ENCODE results near the gene MAPKAPK5. TPM values are rescaled to one million over a fixed set of nuclear protein-coding genes. Genes with fewer than 3 reads are reported as not detected.
"Not testable (repeated sequence)": the region's sequence is repeated elsewhere in the genome, so short reads cannot be mapped to it uniquely, and the experiment has no call there.

The MAPKAPK5 gene
- total and polyA plus RNA-seq, 5 experiments from 2014 or later = 25.8 to 80.6 (median 54.2) TPM

GRCh38 chr12:111904446-111904975 is 62.5 kb downstream of the MAPKAPK5 start:
- no peak overlapping the region for H3K27ac Mint-ChIP-seq
- H3K9me3 Mint-ChIP-seq = peaks cover 3 to 26% (median 10%) of the 10 kb centered on the region in 9 donors
- H3K4me1 Mint-ChIP-seq = peaks cover 0 to 5% (median under 1%) of the 10 kb centered on the region in 4 donors
- H3K4me3 Mint-ChIP-seq = no peak overlapping the region
- DNase-seq (no peak), ATAC-seq (no peak)
- no peaks in the 10 kb centered on the region for H3K27me3 Mint-ChIP-seq
- POLR2A ChIA-PET = interaction anchor here (0.5 to 0.7 kb wide), 2 partner anchors 9 to 110 kb away, joined by 3 to 5 read pairs; no protein-coding TSS in a partner anchor
- H3K36me3 Mint-ChIP-seq = peaks cover 16 to 21% (median 20%) of the 10 kb centered on the region in 3 donors

- peaks cover 4 to 31% (median 10%) of the 10 kb centered on the region in 9 donors for H3K9me3 Mint-ChIP-seq
- H3K27me3 Mint-ChIP-seq = no peaks in the 10 kb centered on the region
- no peak overlapping the region for H3K4me3 Mint-ChIP-seq
- POLR2A ChIA-PET = no interaction called here
- H3K27ac Mint-ChIP-seq = no peak overlapping the region
- no peak for ATAC-seq
- no peak for DNase-seq
- peaks cover 0 to 5% (median under 1%) of the 10 kb centered on the region in 4 donors for H3K4me1 Mint-ChIP-seq
- peaks cover 18 to 21% (median 21%) of the 10 kb centered on the region in 3 donors for H3K36me3 Mint-ChIP-seq
These were observed 63.5 kb downstream of the MAPKAPK5 start for GRCh38 chr12:111905502-111905901.

GRCh38 chr12:111907740-111908139 is 65.7 kb downstream of the MAPKAPK5 start:
- DNase-seq (no peak), ATAC-seq (no peak)
- Mint-ChIP-seq H3K4me3 (no peak overlapping the region), H3K9me3 (peaks cover 6 to 33% (median 10%) of the 10 kb centered on the region in 9 donors), H3K4me1 (peaks cover 0 to 4% (median under 1%) of the 10 kb centered on the region in 4 donors), H3K36me3 (peaks cover 16 to 23% (median 21%) of the 10 kb centered on the region in 3 donors), H3K27me3 (no peaks in the 10 kb centered on the region), H3K27ac (no peak overlapping the region)
- POLR2A ChIA-PET = no interaction called here

GRCh38 chr12:111925171-111925570 is 83.1 kb downstream of the MAPKAPK5 start:
- no peak for ATAC-seq
- Mint-ChIP-seq H3K4me1 (no peaks in the 10 kb centered on the region), H3K9me3 (no peaks in the 10 kb centered on the region), H3K27ac (peak overlapping the region in 1 of 10 donors; percentile 20), H3K4me3 (no peak overlapping the region), H3K27me3 (no peaks in the 10 kb centered on the region), H3K36me3 (peaks cover 0 to 3% (median 0%) of the 10 kb centered on the region in 3 donors)
- no peak for DNase-seq
- POLR2A ChIA-PET = interaction anchor here (0.7 kb wide), 1 partner anchor 375 kb away, joined by 4 read pairs; no protein-coding TSS in a partner anchor

- Mint-ChIP-seq H3K4me1 (no peaks in the 10 kb centered on the region), H3K36me3 (peaks cover 0 to 12% (median 6%) of the 10 kb centered on the region in 3 donors), H3K9me3 (no peaks in the 10 kb centered on the region), H3K4me3 (no peak overlapping the region), H3K27me3 (no peaks in the 10 kb centered on the region), H3K27ac (no peak overlapping the region)
- ATAC-seq = no peak
- POLR2A ChIA-PET = no interaction called here
- DNase-seq = no peak
These were observed 84.6 kb downstream of the MAPKAPK5 start for GRCh38 chr12:111926631-111927030.

- Mint-ChIP-seq H3K36me3 (peaks cover 0 to 19% (median 8%) of the 10 kb centered on the region in 3 donors), H3K27ac (no peak overlapping the region), H3K27me3 (no peaks in the 10 kb centered on the region), H3K4me1 (no peaks in the 10 kb centered on the region), H3K9me3 (no peaks in the 10 kb centered on the region), H3K4me3 (no peak overlapping the region)
- no peak for ATAC-seq
- POLR2A ChIA-PET = no interaction called here
- no peak for DNase-seq
These were observed 85.3 kb downstream of the MAPKAPK5 start for GRCh38 chr12:111927346-111927745.

GRCh38 chr12:111932241-111932640 is 90.2 kb downstream of the MAPKAPK5 start:
- no peak for ATAC-seq
- H3K36me3 Mint-ChIP-seq = peaks cover 4 to 47% (median 12%) of the 10 kb centered on the region in 3 donors
- no peak for DNase-seq
- no peaks in the 10 kb centered on the region for H3K9me3 Mint-ChIP-seq
- no peak overlapping the region for H3K4me3 Mint-ChIP-seq
- H3K4me1 Mint-ChIP-seq = no peaks in the 10 kb centered on the region
- POLR2A ChIA-PET = no interaction called here
- H3K27ac Mint-ChIP-seq = no peak overlapping the region
- no peaks in the 10 kb centered on the region for H3K27me3 Mint-ChIP-seq

- POLR2A ChIA-PET = no interaction called here
- H3K27ac Mint-ChIP-seq = no peak overlapping the region
These were observed 94.8 kb downstream of the MAPKAPK5 start for GRCh38 chr12:111936869-111937268.

GRCh38 chr12:111937429-111937828 is 95.4 kb downstream of the MAPKAPK5 start:
- Mint-ChIP-seq H3K27me3 (no peaks in the 10 kb centered on the region), H3K4me3 (no peak overlapping the region), H3K36me3 (peaks cover 4 to 46% (median 6%) of the 10 kb centered on the region in 3 donors), H3K4me1 (no peaks in the 10 kb centered on the region), H3K9me3 (no peaks in the 10 kb centered on the region), H3K27ac (no peak overlapping the region)
- POLR2A ChIA-PET = no interaction called here
- ATAC-seq (no peak), DNase-seq (no peak)

More at GRCh38 chr12:111936869-111937268, 94.8 kb downstream of the MAPKAPK5 start:
- H3K9me3 Mint-ChIP-seq = no peaks in the 10 kb centered on the region
- H3K4me3 Mint-ChIP-seq = no peak overlapping the region
- no peak for ATAC-seq
- DNase-seq = no peak
- no peaks in the 10 kb centered on the region for H3K4me1 Mint-ChIP-seq
- H3K36me3 Mint-ChIP-seq = peaks cover 4 to 49% (median 6%) of the 10 kb centered on the region in 3 donors
- no peaks in the 10 kb centered on the region for H3K27me3 Mint-ChIP-seq

GRCh38 chr12:111942557-111942956 is 100.5 kb downstream of the MAPKAPK5 start:
- no peak overlapping the region for H3K4me3 Mint-ChIP-seq
- no peak for ATAC-seq
- DNase-seq = no peak
- H3K9me3 Mint-ChIP-seq = no peaks in the 10 kb centered on the region
- H3K36me3 Mint-ChIP-seq = peaks cover 0 to 17% (median 0%) of the 10 kb centered on the region in 3 donors
- peak overlapping the region in 2 of 10 donors; percentile 14 to 55 for H3K27ac Mint-ChIP-seq
- H3K27me3 Mint-ChIP-seq = no peaks in the 10 kb centered on the region
- POLR2A ChIA-PET = interaction anchor here (3.6 kb wide), 1 partner anchor 71 kb away, joined by 38 read pairs; the partner anchor contains the start of genes ERP29 and TMEM116
- H3K4me1 Mint-ChIP-seq = peaks cover 0 to 16% (median 4%) of the 10 kb centered on the region in 4 donors

GRCh38 chr12:111943929-111944328 is 101.9 kb downstream of the MAPKAPK5 start:
- no peak for DNase-seq
- Mint-ChIP-seq H3K36me3 (peaks cover 0 to 12% (median 0%) of the 10 kb centered on the region in 3 donors), H3K27me3 (no peaks in the 10 kb centered on the region), H3K27ac (peak overlapping the region in 1 of 10 donors; percentile 55), H3K4me3 (no peak overlapping the region), H3K4me1 (peaks cover 0 to 18% (median 7%) of the 10 kb centered on the region in 4 donors), H3K9me3 (no peaks in the 10 kb centered on the region)
- no peak for ATAC-seq
- POLR2A ChIA-PET = interaction anchor here (3.6 kb wide), 1 partner anchor 70 kb away, joined by 38 read pairs; the partner anchor contains the start of genes ERP29 and TMEM116

GRCh38 chr12:111950961-111951676 is 109.1 kb downstream of the MAPKAPK5 start:
- H3K4me1 Mint-ChIP-seq = peaks cover 15 to 41% (median 27%) of the 10 kb centered on the region in 4 donors
- not testable (repeated sequence) for H3K27me3 Mint-ChIP-seq
- H3K27ac Mint-ChIP-seq = peak overlapping the region in 9 of 10 donors; percentile 3 to 81 (median 69)
- POLR2A ChIA-PET = interaction anchor here (1.1 kb wide), 1 partner anchor 40 kb away, joined by 5 read pairs; no protein-coding TSS in a partner anchor
- H3K36me3 Mint-ChIP-seq = peaks cover 4 to 26% (median 8%) of the 10 kb centered on the region in 3 donors
- DNase-seq (peak in 3 of 10 donors; percentile 15 to 36 (median 26)), ATAC-seq (peak; percentile 50 to 70)
- H3K4me3 Mint-ChIP-seq = peak overlapping the region in 1 of 10 donors; percentile 15
- peaks cover 0 to 11% (median 3%) of the 10 kb centered on the region in 9 donors for H3K9me3 Mint-ChIP-seq

All from naive thymus-derived CD8-positive, alpha-beta T cell (primary cell).